Measurements from ENCODE around the gene HOXA7.
A peak's percentile ranks its signal among the peaks of the same experiment; 100 is the strongest.

The HOXA7 gene

DNA sequence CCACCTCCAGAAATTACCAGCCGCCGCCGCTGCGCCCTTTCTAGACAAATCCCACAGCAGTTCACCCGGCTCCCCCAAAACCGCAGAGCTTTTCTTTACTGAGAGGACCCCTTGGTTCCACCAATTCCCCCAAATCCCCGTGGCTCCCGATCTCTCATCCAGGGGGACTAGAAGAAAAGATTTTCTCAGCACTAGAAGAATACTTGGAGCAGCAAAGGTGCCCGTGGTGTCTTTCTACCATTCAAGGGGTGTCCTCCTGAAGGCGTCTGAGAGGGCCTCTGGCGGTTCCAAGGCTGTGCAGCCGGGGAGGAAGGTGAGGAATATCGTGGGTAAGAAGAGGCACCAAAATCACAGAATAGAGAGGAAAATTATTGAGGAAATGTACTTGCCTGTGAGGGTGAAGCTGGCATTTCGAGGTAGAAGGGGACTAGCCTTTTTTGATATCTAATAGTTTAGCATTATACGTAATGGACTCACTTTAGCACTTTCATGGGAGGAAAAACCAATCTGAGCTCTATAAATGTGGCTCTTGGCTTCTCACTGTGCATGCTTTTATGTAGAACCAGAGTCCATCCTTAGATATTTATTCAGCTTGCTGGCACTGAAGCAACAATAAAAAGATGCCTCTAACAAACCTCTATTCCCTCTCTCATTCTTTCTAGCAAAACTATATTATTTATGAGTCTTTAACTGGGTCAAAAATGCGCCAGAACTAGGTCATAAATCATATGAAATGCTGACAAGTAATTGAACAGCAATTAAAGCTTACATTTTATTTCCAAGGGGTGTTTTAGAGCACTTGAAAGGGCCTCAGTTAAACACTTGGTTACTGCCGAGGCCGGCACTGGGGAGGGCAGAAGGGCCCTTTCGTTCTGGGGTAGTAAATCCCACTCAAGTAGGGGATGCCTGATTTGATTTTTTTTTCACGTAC is 40.2 kb downstream of the HOXA7 start:
- peak; percentile 65 for DNase-seq

GRCh38 chr7:27115221-27116026 is 41.1 kb downstream of the HOXA7 start:
- DNase-seq: no peak

DNA sequence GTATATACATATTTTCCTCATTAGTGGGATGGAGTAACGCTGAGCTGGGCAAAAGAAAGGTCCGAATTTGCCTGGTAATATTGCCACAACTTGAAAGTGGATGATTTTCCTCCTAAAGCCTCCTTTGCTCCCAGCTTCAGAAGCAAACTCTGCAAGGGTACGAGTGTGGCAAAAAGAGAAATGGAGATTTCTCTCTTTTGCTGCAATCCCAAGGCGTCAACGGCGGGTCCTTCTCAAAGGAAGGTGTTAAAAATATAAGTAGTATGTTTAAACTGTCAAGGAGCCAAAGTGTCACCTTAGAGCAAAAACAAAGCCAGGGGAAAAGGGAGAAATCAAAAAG is 41.6 kb downstream of the HOXA7 start:
- no peak for DNase-seq

GRCh38 chr7:27113991-27114769 is 42.3 kb downstream of the HOXA7 start:
- no peak for DNase-seq

- no peak for DNase-seq
These were observed 43.2 kb downstream of the HOXA7 start for GRCh38 chr7:27112955-27113949.

- no peak for DNase-seq
These were observed 44.1 kb downstream of the HOXA7 start for GRCh38 chr7:27112361-27112760.

- no peak for DNase-seq
These were observed 44.7 kb downstream of the HOXA7 start for GRCh38 chr7:27111751-27112277.

- DNase-seq: no peak
These were observed 45.3 kb downstream of the HOXA7 start for GRCh38 chr7:27111042-27111750.

DNA sequence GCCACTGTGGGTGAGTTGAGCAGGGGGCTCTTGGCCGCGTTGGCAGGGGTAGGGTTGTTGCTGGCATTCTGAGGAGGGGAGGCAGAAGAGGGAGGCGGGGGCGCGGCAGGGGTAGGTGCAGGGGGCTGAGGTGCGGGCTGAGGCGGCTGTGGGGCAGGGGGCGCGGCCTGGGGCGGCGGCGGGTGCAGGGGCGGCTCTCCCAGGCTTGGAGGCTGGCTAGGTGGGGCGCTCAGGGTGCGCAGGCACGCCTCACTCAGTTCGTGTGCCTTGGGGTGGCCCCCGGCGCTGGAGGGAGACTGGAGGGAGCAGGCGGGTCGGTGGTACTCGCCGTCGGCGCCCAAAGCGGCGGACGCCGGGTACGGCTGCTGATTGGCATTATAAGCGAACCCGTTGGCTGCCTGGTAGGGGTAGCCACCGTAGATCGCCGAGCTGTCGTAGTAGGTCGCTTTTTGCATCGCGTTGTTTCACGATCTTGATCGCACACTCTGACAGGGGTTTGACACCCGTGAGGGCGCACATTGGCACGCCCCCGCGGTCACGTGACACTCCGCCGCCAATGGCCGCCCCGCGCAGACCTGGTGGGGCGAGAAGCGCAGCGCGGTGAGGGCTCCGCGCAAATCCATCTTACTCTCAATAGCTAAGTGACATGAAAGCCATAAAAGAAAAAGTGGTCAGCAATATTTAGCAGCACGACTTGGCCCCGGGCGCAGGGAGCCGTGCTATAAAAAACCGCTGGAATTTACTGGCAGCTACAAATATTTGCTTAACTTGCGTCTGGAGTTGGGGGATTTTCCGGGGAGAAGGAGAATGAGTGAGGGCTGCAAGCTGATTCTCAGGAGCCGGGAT is 46.1 kb downstream of the HOXA7 start:
- no peak for DNase-seq

DNA sequence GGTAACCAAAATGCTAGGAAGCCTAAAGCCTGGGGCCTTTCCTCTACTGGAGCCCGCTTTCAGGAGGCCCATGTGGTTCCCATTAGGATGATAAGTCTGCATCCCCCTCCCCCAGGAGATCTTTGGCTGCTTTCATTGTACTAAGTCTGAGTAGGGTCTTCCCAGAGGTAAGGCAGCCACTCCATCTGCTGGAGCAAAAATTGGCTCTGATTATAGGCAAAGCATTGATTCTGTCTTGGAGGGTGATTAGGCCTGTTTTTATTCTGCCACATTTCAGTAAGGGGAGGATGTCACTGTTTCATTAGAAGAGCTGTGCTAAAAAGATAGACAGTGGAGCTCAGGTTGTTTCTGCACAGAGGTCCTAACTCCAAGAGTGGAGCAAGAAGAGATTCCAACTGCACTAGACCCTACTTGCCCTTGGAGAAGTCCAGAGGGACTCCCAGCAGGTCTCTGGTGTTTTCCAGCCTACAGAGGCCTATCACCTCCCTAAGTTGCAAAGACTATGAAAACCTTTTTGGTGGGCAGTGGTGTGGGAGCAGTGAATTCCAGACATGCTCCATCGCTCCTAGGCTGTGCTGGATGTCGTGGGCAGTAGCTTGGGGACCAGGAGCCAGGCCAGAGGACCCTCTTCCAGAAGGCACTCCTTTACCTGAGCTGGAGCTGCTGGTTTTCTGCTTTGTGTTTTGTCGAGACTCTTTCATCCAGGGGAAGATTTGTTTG is 46.8 kb downstream of the HOXA7 start:
- DNase-seq: no peak

GRCh38 chr7:27108390-27109127 is 47.9 kb downstream of the HOXA7 start:
- no peak for DNase-seq

DNA sequence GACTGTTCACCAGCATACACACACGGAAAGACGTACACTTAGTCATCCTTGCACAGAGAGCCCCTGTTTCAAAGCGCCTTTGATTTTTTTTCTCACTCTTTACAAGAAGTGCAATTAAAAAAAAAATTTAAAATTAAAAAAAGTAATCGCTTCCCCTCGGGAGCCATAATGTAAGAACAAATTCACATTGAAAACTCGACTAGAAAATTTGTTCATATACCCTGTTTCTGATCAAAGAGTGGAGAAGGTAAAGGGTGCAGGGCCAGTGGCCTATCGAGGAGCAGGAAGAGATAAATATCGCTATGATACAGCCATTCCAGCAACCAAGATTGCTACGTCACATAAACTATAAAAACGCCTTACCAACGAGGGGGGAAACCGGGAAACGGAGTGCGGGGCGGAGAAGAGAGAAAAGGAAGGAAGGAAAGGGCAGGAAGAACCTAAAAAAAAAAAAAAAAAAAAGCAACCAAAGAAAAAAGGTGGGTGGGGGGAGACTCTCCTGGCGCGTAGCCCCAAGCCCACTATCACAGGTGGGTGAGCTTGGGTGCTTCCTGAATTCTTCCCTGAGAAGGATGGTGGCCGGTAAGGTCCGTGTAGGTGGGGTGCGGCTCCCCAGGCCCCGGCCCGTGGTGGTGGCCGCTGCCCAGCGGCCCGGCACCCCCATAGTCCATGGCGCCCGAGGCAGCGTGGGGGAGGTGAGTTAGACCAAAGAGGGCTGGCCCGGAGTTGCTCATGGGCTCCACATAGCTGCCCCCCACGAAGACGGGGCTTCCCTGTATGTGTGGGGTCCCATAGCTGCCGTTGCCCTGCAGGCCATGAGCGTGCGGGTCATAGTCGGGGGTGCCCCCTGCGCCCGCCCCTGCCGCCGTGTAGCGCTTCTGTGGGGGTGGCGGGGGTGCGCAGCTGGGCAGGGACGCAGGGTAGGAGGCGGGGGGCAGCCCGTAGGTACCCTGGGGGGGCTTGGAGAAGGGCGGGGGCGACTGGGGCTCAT is 48.8 kb downstream of the HOXA7 start:
- DNase-seq: no peak

DNA sequence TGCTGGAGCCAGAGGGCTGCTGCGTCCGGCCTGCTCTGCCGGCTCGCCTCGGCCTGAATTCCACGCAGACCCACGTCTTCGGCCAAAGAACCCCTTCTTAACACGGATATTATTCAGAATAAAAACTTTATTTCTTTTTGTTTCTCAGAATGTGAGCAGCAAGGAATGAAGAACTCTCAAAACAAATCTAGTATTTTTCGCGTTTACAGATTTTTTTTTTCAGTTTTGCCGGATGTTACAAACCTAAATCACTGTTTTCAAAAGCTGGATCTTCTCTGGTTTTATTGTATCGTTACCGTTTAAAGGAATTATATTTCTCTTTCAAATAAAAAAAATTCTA is 49.6 kb downstream of the HOXA7 start:
- no peak for DNase-seq

GRCh38 chr7:27106181-27106900 is 50.1 kb downstream of the HOXA7 start:
- DNase-seq: no peak

- DNase-seq: no peak
These were observed 51.0 kb downstream of the HOXA7 start for GRCh38 chr7:27105301-27106031.

Measured in DMS79 treated with DMSO at 0.1 percent for 48 hours (cell line).